Stomach (tissue), 9 donors: Measurements from ENCODE around the gene NAT16. TPM values are rescaled to one million over a fixed set of nuclear protein-coding genes. Genes with fewer than 3 reads are reported as not detected.

ENCODE experiments used
- DNase-seq, 2 donors: peaks; one replicate each; pipeline versions ENCODE4 v3.0.0 to v3.0.0-alpha.2; 2013 to 2019
- H3K27ac ChIP-seq, 5 donors: fragments of 200-600 bp in 4 of 5; sonication (generic) in 4 of 5; one replicate each; pipeline ENCODE4 v1.5.1; 2013 to 2019; ENCODE audit warnings: mild to moderate bottlenecking in 1 of 5, moderate library complexity in 1 of 5
- H3K27me3 ChIP-seq, 3 donors: fragments of 200-600 bp; sonication (generic); one replicate each; pipeline ENCODE4 v1.5.1; 2017 to 2019; ENCODE audit warnings: mixed run types in 1 of 3
- H3K36me3 ChIP-seq, 4 donors: fragments of 200-600 bp; sonication (generic); 1 replicate in 3 of 4; 2 replicates in 1 of 4; pipeline ENCODE4 v1.5.1; 2016 to 2019
- H3K4me1 ChIP-seq, 4 donors: fragments of 200-600 bp; sonication (generic); one replicate each; pipeline ENCODE4 v1.5.1; 2016 to 2019
- H3K4me3 ChIP-seq, 4 donors: fragments of 200-600 bp; sonication (generic) in 3 of 4; one replicate each; pipeline ENCODE4 v1.5.1; 2016 to 2019; ENCODE audit warnings: mild to moderate bottlenecking in 1 of 4
- H3K9me3 ChIP-seq, 4 donors: fragments of 200-600 bp; sonication (generic); one replicate each; pipeline ENCODE4 v1.5.1; 2016 to 2019
- CTCF ChIP-seq, 7 experiments: fragments of 450-650 bp in 4 of 7; fragments of 200-600 bp in 3 of 7; sonication (generic) in 3 of 7; IDR thresholded peaks; one replicate each; pipeline ENCODE4 v1.5.1; 2016 to 2019; ENCODE audit warnings: antibody characterized with exemption in 7 of 7, control low read depth in 2 of 7, mild to moderate bottlenecking in 1 of 7
- EP300 ChIP-seq: sonication (generic); formaldehyde crosslinking; IDR thresholded peaks from one replicate; pipeline ENCODE4 v1.6.1; 2017; ENCODE audit warnings: antibody characterized with exemption
- POLR2A ChIP-seq, 4 donors: fragments of 450-650 bp; IDR thresholded peaks; one replicate each; pipeline ENCODE4 v1.6.1; 2016; ENCODE audit warnings: antibody characterized with exemption in 4 of 4, control low read depth in 2 of 4, mild to moderate bottlenecking in 1 of 4, moderate library complexity in 1 of 4
- POLR2AphosphoS5 ChIP-seq, 3 donors: sonication (generic); formaldehyde crosslinking; IDR thresholded peaks; one replicate each; pipeline ENCODE4 v1.6.1; 2016; ENCODE audit warnings: antibody characterized with exemption in 3 of 3
- WGBS, 5 donors: extraction: QIAGEN DNeasy Blood & Tissue Kit in 3 of 5; methylation state at CpG; one replicate each; pipeline versions ENCODE4 v1.1.5 to v1.1.7; 2013 to 2018; 5-methylcytosine and 5-hydroxymethylcytosine counted together
- intact Hi-C: fragments of 100-400 bp; cut with DNase I; formaldehyde crosslinking; loops from one replicate; pipeline ENCODE4 v1.15.1; 2023; ENCODE audit warnings: low total_unique reads
- polyA plus RNA-seq, 3 donors: library from polyadenylated mRNA; stranded (reverse); fragments of 200-250 nt; gene quantifications; one replicate each; pipeline ENCODE4 v1.2.3, GENCODE V29; 2013
- total RNA-seq, 5 donors: library from RNA; depleted of rRNA; stranded (reverse); fragments of >200 nt; gene quantifications; one replicate each; pipeline versions ENCODE4 v1.1.0 to v1.2.3, GENCODE V29; 2014 to 2016
- donor health status: healthy with polysubstance abuse.
- donor health status: Bipolar disorder and iron deficiency.
- donor health status: healthy.

NAT16 gene
- total and polyA plus RNA-seq, 8 donors: 0.05 TPM; not detected in 7

GRCh38 chr7:101172005-101172853, 7.9 kb downstream of the NAT16 start:
- intact Hi-C loops: no loop called here
- peak in 1 of 2 donors; percentile 56 for DNase-seq
- Histone ChIP-seq H3K27ac (no peak overlapping the region), H3K36me3 (no peaks in the 10 kb centered on the region), H3K4me1 (peaks cover 25 to 51% (median 47%) of the 10 kb centered on the region in 4 donors), H3K4me3 (peak overlapping the region in 2 of 4 donors; percentile 5 to 29), H3K27me3 (peaks cover 44 to 100% (median 100%) of the 10 kb centered on the region in 3 donors), H3K9me3 (no peaks in the 10 kb centered on the region)
- TF ChIP-seq EP300 (no peak), CTCF (IDR thresholded peaks at IDR 0.05) (no peak), POLR2A (IDR thresholded peaks at IDR 0.05) (no peak)
- 1 to 4% (median 1%) methylated on average over 13 to 79 of the region's 79 CpGs for WGBS, 5 donors

GRCh38 chr7:101171442-101171837, 8.7 kb downstream of the NAT16 start:
- no peak for DNase-seq
- no peak for TF ChIP-seq EP300
- TF ChIP-seq CTCF (IDR thresholded peaks at IDR 0.05): no peak
- no peak for TF ChIP-seq POLR2AphosphoS5 (IDR thresholded peaks at IDR 0.05)
- TF ChIP-seq POLR2A (IDR thresholded peaks at IDR 0.05): no peak
- no peak overlapping the region for H3K27ac ChIP-seq
- no peaks in the 10 kb centered on the region for H3K36me3 ChIP-seq
- intact Hi-C loops: no loop called here
- H3K9me3 ChIP-seq: no peaks in the 10 kb centered on the region
- H3K27me3 ChIP-seq: peaks cover 45 to 100% (median 100%) of the 10 kb centered on the region in 3 donors
- peaks cover 25 to 57% (median 49%) of the 10 kb centered on the region in 4 donors for H3K4me1 ChIP-seq
- H3K4me3 ChIP-seq: no peak overlapping the region
- 0 to 4% (median 2%) methylated on average over 12 to 13 of the region's 13 CpGs for WGBS, 5 donors

DNA sequence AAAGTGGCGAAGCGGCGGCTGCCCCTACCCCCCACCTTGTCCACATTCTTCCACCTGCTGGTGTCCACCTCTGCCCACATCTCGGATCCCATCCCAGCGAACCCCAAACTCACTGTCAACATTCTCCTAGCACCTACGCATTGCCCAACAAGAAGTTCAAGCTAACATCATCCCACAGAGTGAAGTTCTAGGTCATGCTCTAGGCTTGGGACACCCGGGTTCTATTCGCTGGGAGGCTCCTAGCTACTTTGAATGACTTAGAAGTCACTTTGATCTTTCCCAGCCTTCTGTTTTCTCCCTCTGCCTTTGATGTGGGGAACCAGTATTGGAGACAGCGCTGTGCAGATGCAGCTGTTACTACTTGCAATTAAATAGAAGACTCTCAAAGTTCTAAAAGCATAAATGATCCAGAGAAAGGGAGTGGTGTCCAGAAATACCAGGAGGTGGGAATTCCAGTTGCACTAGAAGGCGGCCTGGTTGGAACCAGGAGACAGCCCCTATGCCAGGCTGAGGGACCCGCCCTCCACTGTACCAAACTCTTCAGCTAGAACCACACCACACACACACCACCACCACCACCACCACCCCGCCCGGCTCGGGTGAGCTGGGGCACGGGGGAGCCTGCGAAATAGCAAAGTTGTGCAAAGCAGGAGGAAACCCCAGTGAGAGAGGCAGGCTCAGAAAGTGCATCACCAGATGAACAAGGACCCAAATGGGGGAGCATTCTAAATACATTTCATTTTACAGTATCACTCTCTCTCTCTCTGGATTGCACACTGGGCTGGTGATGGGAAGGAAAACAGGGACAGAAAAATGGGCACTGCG, 9.3 kb downstream of the NAT16 start:
- Histone ChIP-seq H3K4me3 (no peak overlapping the region), H3K27me3 (peaks cover 48 to 100% (median 100%) of the 10 kb centered on the region in 3 donors), H3K36me3 (no peaks in the 10 kb centered on the region), H3K4me1 (peaks cover 28 to 63% (median 53%) of the 10 kb centered on the region in 4 donors), H3K9me3 (no peaks in the 10 kb centered on the region), H3K27ac (no peak overlapping the region)
- TF ChIP-seq POLR2A (IDR thresholded peaks at IDR 0.05) (no peak), POLR2AphosphoS5 (IDR thresholded peaks at IDR 0.05) (no peak), CTCF (IDR thresholded peaks at IDR 0.05) (no peak), EP300 (no peak)
- 4 to 5% (median 4%) methylated on average over 17 of the region's 17 CpGs for WGBS, 5 donors
- no peak for DNase-seq
- intact Hi-C loops: no loop called here

DNA sequence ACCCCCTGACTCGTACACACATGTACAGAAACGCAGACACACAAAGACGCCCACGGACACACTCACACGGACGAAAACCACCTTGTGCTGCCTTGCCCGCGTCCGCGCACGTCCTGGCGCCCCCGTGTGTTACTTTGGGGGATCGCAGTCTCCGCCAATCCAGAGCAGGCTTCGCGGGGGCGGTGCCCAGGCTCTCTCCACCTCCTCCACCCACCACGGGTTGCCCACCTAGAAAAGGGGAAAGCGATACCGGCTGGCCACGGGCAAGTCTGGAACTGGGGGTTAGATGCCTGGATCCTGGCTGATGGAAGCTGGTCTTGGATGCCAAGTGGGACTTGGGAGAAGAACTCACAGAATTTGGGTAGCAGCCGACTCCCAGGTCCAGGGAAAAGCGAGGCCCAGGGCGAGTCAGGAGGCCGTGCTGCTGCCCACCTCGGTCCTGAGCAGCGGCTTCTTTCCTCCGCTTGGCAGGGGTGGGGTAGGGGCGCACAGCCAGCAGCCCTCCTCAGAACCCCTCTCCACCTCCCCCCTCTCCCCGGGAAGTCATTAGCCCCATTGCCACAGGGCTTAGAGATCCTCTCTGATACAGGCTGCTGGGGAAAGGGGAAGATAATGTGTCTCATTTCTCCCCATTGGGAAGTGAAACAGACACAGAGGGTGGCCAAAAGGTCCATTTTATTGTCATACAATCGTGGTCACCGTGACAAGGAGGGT, 10.1 kb downstream of the NAT16 start:
- WGBS, 5 donors: 1 to 3% (median 2%) methylated on average over 28 to 33 of the region's 33 CpGs
- Histone ChIP-seq H3K4me3 (no peak overlapping the region), H3K27ac (no peak overlapping the region), H3K36me3 (no peaks in the 10 kb centered on the region), H3K9me3 (no peaks in the 10 kb centered on the region), H3K4me1 (peaks cover 34 to 71% (median 61%) of the 10 kb centered on the region in 4 donors), H3K27me3 (peaks cover 49 to 100% (median 100%) of the 10 kb centered on the region in 3 donors)
- TF ChIP-seq CTCF (IDR thresholded peaks at IDR 0.05) (peak in 5 of 7 experiments; percentile 68 to 88 (median 84)), POLR2A (IDR thresholded peaks at IDR 0.05) (no peak), POLR2AphosphoS5 (IDR thresholded peaks at IDR 0.05) (peak in 1 of 3 donors; percentile 12)
- peak; percentile 75 to 88 for DNase-seq
- intact Hi-C loops: no loop called here
